ENCODE results near the gene ASIC2.

GRCh38 chr17:33261820-33262219 lies 31.3 kb downstream of the ASIC2 start:
- TF ChIP-seq CTCF (IDR thresholded peaks at IDR 0.05) (no peak), POLR2AphosphoS5 (IDR thresholded peaks at IDR 0.05; ENCODE audit: low read depth, low read length) (no peak), SIN3A (IDR thresholded peaks at IDR 0.05; ENCODE audit: borderline replicate concordance, insufficient read depth, low read depth, low read length) (no peak), REST (IDR thresholded peaks at IDR 0.05; ENCODE audit: insufficient read depth in 1 of 2, low read depth in 2 of 2, low read length in 1 of 2) (no peak), TCF7L2 (IDR thresholded peaks at IDR 0.05; ENCODE audit: low read depth, low read length) (no peak)

Data from Panc1 (cell line).